ENCODE data around the gene NFIC. TPM values are rescaled to one million over a fixed set of nuclear protein-coding genes. Genes with fewer than 3 reads are reported as not detected.

The NFIC gene
- polyA plus RNA-seq, 1 experiment: 5.0 TPM

- peaks cover 26% of the 10 kb centered on the region for H3K36me3 ChIP-seq (ENCODE audit: control insufficient read depth, insufficient read depth, low read length)
- H3K4me3 ChIP-seq (ENCODE audit: low read depth, low read length): no peak overlapping the region
- DNase-seq (ENCODE audit: low read depth): no peak
- ChIA-PET CTCF (interaction anchor here (0.7 to 3.8 kb wide), 4 partner anchors 11 to 71 kb away, joined by 3 to 16 read pairs (median 3); no protein-coding TSS in a partner anchor), POLR2A (no interaction called here)
- TF ChIP-seq, protein P1, sequence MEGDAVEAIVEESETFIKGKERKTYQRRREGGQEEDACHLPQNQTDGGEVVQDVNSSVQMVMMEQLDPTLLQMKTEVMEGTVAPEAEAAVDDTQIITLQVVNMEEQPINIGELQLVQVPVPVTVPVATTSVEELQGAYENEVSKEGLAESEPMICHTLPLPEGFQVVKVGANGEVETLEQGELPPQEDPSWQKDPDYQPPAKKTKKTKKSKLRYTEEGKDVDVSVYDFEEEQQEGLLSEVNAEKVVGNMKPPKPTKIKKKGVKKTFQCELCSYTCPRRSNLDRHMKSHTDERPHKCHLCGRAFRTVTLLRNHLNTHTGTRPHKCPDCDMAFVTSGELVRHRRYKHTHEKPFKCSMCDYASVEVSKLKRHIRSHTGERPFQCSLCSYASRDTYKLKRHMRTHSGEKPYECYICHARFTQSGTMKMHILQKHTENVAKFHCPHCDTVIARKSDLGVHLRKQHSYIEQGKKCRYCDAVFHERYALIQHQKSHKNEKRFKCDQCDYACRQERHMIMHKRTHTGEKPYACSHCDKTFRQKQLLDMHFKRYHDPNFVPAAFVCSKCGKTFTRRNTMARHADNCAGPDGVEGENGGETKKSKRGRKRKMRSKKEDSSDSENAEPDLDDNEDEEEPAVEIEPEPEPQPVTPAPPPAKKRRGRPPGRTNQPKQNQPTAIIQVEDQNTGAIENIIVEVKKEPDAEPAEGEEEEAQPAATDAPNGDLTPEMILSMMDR (IDR thresholded peaks at IDR 0.05; ENCODE audit: insufficient read depth, low read depth, low read length): peak; percentile 39; the same call in 1 of the 2 replicates
- H3K27me3 ChIP-seq (ENCODE audit: control insufficient read depth, insufficient read depth, low read length): no peaks in the 10 kb centered on the region
Observed at GRCh38 chr19:3440082-3440481, 73.7 kb downstream of the NFIC start.

DNA sequence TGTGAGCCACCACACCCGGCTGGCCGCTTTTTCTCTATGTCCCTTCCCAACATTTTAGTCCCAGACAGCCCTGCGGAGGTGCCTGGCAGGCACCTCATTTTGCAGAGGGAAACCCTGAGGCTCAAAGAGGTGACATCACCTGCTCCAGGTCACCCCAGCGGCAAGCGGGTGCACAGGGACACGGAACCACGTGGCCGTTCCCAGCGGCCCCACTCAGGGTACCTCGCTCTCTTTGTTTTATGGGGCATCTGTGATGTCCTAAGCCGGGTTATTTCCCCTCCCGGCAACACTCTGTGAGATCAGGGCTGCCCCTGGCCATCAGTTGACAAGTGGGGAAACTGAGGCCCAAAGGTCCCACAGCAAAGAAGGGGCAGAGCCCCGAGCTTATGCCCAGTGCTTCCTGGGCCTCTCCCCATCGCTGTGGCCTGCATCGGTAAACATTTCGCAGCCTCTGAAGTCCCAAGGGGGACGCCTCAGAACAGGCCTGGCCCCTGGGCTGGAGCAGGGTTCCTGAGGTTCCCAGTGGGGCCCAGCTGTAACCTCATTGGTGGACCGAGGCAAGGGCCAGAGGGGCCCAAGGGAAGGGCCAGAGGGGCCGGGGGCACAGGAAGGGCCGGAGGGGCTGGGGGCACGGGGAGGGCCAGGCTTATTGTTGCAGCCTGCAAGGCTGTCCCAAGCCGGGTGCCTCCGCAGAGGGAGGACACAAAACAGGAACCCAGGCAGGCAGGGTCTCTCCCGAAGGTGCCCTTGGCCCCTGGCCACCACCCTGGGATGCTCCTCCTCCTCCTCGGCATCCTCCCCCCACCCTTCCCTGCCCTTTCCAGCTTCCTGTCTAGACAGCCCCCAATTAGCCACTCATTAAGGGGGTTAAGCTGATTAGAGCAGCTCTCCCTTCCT lies 75.0 kb downstream of the NFIC start:
- ChIA-PET CTCF (interaction anchor here (0.6 to 1.6 kb wide), 3 partner anchors 12 to 226 kb away, joined by 3 to 5 read pairs (median 4); no protein-coding TSS in a partner anchor), POLR2A (no interaction called here)
- no peaks in the 10 kb centered on the region for H3K27me3 ChIP-seq (ENCODE audit: control insufficient read depth, insufficient read depth, low read length)
- DNase-seq (ENCODE audit: low read depth): no peak
- TF ChIP-seq, protein P1 (IDR thresholded peaks at IDR 0.05; ENCODE audit: insufficient read depth, low read depth, low read length): no peak
- peaks cover 37% of the 10 kb centered on the region for H3K36me3 ChIP-seq (ENCODE audit: control insufficient read depth, insufficient read depth, low read length)
- no peak overlapping the region for H3K4me3 ChIP-seq (ENCODE audit: low read depth, low read length)

DNA sequence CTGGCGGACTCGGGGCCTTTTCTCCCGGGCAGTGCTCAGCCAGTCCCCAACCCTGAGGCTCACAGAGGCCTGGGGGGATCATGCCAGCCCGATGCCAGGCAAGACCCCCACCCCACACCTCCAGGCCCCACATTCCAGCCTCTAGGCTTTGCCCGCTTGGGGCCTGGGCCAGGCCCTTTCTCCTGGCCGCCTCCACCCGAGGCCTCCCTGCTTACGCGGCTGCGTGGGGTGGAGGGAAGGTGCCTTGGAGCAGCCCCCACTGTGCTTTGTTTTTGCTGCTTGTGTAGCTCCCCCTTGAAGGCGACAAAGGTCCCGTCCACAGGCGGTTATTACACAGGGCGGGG lies 75.6 kb downstream of the NFIC start:
- no peak for DNase-seq (ENCODE audit: low read depth)
- POLR2A ChIA-PET: no interaction called here
- no peak overlapping the region for H3K4me3 ChIP-seq (ENCODE audit: low read depth, low read length)
- no peaks in the 10 kb centered on the region for H3K27me3 ChIP-seq (ENCODE audit: control insufficient read depth, insufficient read depth, low read length)
- CTCF ChIA-PET: interaction anchor here (0.6 to 1.6 kb wide), 2 partner anchors 12 to 227 kb away, joined by 4 to 5 read pairs; no protein-coding TSS in a partner anchor
- TF ChIP-seq, protein P1 (IDR thresholded peaks at IDR 0.05; ENCODE audit: insufficient read depth, low read depth, low read length): no peak
- H3K36me3 ChIP-seq (ENCODE audit: control insufficient read depth, insufficient read depth, low read length): peaks cover 36% of the 10 kb centered on the region

DNA sequence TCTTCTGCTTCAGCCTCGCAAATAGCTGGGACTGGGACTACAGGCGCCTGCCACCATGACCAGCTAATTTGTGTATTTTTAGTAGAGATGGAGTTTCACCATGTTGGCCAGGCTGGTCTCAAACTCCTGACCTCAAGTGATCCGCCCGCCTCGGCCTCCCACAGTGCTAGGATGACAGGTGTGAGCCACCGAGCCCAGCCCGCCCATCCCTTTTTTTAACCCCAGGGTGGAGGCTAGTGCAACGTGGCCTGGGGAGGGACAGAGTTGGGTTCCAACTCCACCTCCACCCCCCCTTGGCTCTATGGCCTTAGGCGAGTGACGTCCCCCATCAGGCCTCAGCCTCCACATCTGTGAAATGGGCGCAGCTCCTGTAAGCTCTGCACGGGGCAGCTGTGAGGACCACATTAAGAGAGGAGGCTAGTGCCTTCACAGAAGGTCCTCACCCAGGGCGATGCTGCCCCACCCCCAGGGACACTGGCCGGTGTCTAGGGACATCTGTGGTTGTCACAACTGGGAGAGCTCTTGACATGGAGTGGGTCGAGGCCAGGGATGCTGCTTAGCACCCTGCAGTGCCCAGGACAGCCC lies 76.2 kb downstream of the NFIC start:
- ChIA-PET POLR2A (no interaction called here), CTCF (interaction anchor here (1.6 kb wide), 1 partner anchor 13 kb away, joined by 5 read pairs; no protein-coding TSS in a partner anchor)
- Histone ChIP-seq H3K4me3 (ENCODE audit: low read depth, low read length) (no peak overlapping the region), H3K27me3 (ENCODE audit: control insufficient read depth, insufficient read depth, low read length) (no peaks in the 10 kb centered on the region), H3K36me3 (ENCODE audit: control insufficient read depth, insufficient read depth, low read length) (peaks cover 34% of the 10 kb centered on the region)
- no peak for DNase-seq (ENCODE audit: low read depth)
- TF ChIP-seq, protein P1 (IDR thresholded peaks at IDR 0.05; ENCODE audit: insufficient read depth, low read depth, low read length): no peak
